Measurements from ENCODE around the gene GADD45B. TPM values are rescaled to one million over a fixed set of nuclear protein-coding genes. Genes with fewer than 3 reads are reported as not detected.
A peak's percentile ranks its signal among the peaks of the same experiment; 100 is the strongest.

GADD45B gene
- total and polyA plus RNA-seq, 10 of the 15 experiments (the other 5 are each of a cell fraction or from before 2014, with no cell fraction given), result 2.4 to 180 (median 91.1) TPM

DNA sequence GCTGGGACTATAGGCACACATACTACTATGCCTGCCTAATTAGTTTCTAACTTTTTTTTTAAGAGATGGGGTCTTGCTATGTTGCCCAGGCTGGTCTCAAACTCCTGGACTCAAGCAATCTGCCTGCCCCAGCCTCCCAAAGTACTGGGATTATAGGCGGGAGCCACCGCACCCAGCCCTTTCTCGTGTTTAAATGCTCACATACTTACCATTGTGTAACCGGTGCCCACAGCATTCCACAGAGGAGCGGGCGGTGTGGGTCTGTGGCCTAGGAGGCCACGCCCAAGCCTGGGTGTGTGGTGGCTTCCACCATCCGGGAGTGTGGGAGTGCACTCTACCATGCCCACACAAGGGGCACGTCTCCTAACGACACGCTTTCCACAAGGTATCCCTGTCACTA, 26.9 kb upstream of the GADD45B start (continued):
- TF ChIP-seq MEF2B (IDR thresholded peaks at IDR 0.05; ENCODE audit: partially characterized antibody, poor library complexity, severe bottlenecking), result no peak
- no peak for TF ChIP-seq BRCA1 (IDR thresholded peaks at IDR 0.05; ENCODE audit: low read depth, low read length)
- TF ChIP-seq PML (IDR thresholded peaks at IDR 0.05; ENCODE audit: low read length), result no peak
- no peak for TF ChIP-seq YBX1 (IDR thresholded peaks at IDR 0.05)
- TF ChIP-seq IKZF2 (IDR thresholded peaks at IDR 0.05), result no peak
- TF ChIP-seq, protein P1, sequence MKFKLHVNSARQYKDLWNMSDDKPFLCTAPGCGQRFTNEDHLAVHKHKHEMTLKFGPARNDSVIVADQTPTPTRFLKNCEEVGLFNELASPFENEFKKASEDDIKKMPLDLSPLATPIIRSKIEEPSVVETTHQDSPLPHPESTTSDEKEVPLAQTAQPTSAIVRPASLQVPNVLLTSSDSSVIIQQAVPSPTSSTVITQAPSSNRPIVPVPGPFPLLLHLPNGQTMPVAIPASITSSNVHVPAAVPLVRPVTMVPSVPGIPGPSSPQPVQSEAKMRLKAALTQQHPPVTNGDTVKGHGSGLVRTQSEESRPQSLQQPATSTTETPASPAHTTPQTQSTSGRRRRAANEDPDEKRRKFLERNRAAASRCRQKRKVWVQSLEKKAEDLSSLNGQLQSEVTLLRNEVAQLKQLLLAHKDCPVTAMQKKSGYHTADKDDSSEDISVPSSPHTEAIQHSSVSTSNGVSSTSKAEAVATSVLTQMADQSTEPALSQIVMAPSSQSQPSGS (IDR thresholded peaks at IDR 0.05; ENCODE audit: low read length), result no peak
- TF ChIP-seq MYC (IDR thresholded peaks at IDR 0.05; ENCODE audit: insufficient read depth, insufficient read length, insufficient replicate concordance, low read length, severe bottlenecking), result no peak

- H3K9me3 ChIP-seq (replicated peaks; ENCODE audit: control insufficient read depth, insufficient read depth, low read length), result no peaks in the 10 kb centered on the region
- BruUV-seq (replicated peaks), result no TSS peak
- WGBS (ENCODE audit: insufficient coverage, insufficient replicate concordance, low lambda C conversion rate, missing lambda C conversion rate), result 80% methylated on average over 7 of the region's 7 CpGs
- peaks cover 12 to 20% of the 10 kb centered on the region in 2 experiments; a peak in 3 of 4 replicates for H3K36me3 ChIP-seq (ENCODE audit: control insufficient read depth in 2 of 2, insufficient read depth in 2 of 2, low read length in 1 of 2)
- ATAC-seq (no peak), DNase-seq (ENCODE audit: low read depth, low spot score) (no peak), FAIRE-seq (peak; percentile 18)
- H4K20me1 ChIP-seq (ENCODE audit: control insufficient read depth, insufficient read depth), result peaks cover 12% of the 10 kb centered on the region
- H3K9ac ChIP-seq (ENCODE audit: control insufficient read depth, insufficient read depth, low read length), result no peak overlapping the region
- H3K27me3 ChIP-seq (replicated peaks in 1 of 2; ENCODE audit: control insufficient read depth in 2 of 2, insufficient read depth in 2 of 2, low read length in 1 of 2), result no peaks in the 10 kb centered on the region
- peaks cover 30% of the 10 kb centered on the region for H3K4me1 ChIP-seq (ENCODE audit: control insufficient read depth, insufficient read depth, low read length)
- H3K79me2 ChIP-seq (ENCODE audit: control insufficient read depth, insufficient read depth, low read length), result peaks cover 82% of the 10 kb centered on the region
- CTCF ChIA-PET, result interaction anchor here (0.9 kb wide), 1 partner anchor 9 kb away, joined by 3 read pairs; no protein-coding TSS in a partner anchor
- TF ChIP-seq KLF5 (IDR thresholded peaks at IDR 0.05; ENCODE audit: partially characterized antibody), result no peak
- TF ChIP-seq, protein P2, sequence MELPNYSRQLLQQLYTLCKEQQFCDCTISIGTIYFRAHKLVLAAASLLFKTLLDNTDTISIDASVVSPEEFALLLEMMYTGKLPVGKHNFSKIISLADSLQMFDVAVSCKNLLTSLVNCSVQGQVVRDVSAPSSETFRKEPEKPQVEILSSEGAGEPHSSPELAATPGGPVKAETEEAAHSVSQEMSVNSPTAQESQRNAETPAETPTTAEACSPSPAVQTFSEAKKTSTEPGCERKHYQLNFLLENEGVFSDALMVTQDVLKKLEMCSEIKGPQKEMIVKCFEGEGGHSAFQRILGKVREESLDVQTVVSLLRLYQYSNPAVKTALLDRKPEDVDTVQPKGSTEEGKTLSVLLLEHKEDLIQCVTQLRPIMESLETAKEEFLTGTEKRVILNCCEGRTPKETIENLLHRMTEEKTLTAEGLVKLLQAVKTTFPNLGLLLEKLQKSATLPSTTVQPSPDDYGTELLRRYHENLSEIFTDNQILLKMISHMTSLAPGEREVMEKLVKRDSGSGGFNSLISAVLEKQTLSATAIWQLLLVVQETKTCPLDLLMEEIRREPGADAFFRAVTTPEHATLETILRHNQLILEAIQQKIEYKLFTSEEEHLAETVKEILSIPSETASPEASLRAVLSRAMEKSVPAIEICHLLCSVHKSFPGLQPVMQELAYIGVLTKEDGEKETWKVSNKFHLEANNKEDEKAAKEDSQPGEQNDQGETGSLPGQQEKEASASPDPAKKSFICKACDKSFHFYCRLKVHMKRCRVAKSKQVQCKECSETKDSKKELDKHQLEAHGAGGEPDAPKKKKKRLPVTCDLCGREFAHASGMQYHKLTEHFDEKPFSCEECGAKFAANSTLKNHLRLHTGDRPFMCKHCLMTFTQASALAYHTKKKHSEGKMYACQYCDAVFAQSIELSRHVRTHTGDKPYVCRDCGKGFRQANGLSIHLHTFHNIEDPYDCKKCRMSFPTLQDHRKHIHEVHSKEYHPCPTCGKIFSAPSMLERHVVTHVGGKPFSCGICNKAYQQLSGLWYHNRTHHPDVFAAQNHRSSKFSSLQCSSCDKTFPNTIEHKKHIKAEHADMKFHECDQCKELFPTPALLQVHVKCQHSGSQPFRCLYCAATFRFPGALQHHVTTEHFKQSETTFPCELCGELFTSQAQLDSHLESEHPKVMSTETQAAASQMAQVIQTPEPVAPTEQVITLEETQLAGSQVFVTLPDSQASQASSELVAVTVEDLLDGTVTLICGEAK (IDR thresholded peaks at IDR 0.05; ENCODE audit: borderline replicate concordance), result peak; percentile 90
- TF ChIP-seq ZNF207 (IDR thresholded peaks at IDR 0.05; ENCODE audit: borderline replicate concordance), result no peak
- H3K27ac ChIP-seq (ENCODE audit: control insufficient read depth, insufficient read depth), result no peak overlapping the region
- RAD21 ChIA-PET (ENCODE audit: unreplicated experiment), result no interaction called here
- H3K4me2 ChIP-seq (ENCODE audit: control insufficient read depth, insufficient read depth), result no peak overlapping the region
- POLR2A ChIA-PET, result interaction anchor here (0.6 kb wide), 1 partner anchor 167 kb away, joined by 8 read pairs; no protein-coding TSS in a partner anchor
- H2AFZ ChIP-seq (ENCODE audit: control insufficient read depth, low read depth, low read length), result no peak overlapping the region
- in situ Hi-C loops (cut with MboI) (no loop called here), intact Hi-C loops (cut with micrococcal nuclease; ENCODE audit: unreplicated experiment) (no loop called here)
- SMC1A ChIA-PET (ENCODE audit: uncharacterized antibody, unreplicated experiment), result no interaction called here
- no peak overlapping the region for H3K4me3 ChIP-seq
Measured at GRCh38 chr19:2451138-2451537, 24.8 kb upstream of the GADD45B start.
